ENCODE results near the gene BLTP1. TPM values are rescaled to one million over a fixed set of nuclear protein-coding genes. Genes with fewer than 3 reads are reported as not detected.

BLTP1 gene
- total and polyA plus RNA-seq, 9 of the 15 experiments (the other 6 are each of a cell fraction or from before 2014, with no cell fraction given) = 2.8 to 26.0 (median 13.1) TPM

DNA sequence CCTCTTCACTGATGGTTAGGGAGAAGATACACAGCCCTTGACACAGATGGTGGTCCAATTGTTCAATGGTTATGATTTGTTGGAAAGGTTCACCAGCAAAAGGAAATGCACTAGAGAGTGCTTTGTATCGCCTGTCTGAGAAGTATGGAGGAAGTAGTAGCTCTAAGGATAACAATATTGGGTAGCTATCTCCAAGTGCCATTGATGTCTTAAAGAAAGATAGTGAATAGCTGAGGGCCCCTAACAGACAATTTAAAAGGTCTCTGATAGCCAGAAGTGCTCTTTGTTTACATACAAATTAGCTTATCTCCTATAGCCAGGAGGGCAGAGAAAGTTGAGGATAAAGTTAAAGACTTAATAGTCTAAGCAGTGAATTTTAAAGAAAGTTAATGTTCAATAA, 33.9 kb upstream of the BLTP1 start (continued):
- TF ChIP-seq ZNF212 (CRISPR knock-in tag; IDR thresholded peaks at IDR 0.05) = no peak
- TF ChIP-seq KLF13 (tag; IDR thresholded peaks at IDR 0.05; ENCODE audit: borderline replicate concordance, low read depth) = no peak
- TF ChIP-seq ZBED1 (IDR thresholded peaks at IDR 0.05) = no peak
- TF ChIP-seq ZC3H4 (CRISPR knock-in tag; IDR thresholded peaks at IDR 0.05; ENCODE audit: borderline replicate concordance) = no peak
- peak; percentile 66 for TF ChIP-seq CCNT2 (IDR thresholded peaks at IDR 0.05; ENCODE audit: borderline replicate concordance, extremely low read depth, insufficient read length, low read depth, low read length)
- peak; percentile 81 for TF ChIP-seq MTA2 (IDR thresholded peaks at IDR 0.05; ENCODE audit: low read depth)
- peak; percentile 45 for TF ChIP-seq SMARCA4 (IDR thresholded peaks at IDR 0.05)
- TF ChIP-seq, protein P1, sequence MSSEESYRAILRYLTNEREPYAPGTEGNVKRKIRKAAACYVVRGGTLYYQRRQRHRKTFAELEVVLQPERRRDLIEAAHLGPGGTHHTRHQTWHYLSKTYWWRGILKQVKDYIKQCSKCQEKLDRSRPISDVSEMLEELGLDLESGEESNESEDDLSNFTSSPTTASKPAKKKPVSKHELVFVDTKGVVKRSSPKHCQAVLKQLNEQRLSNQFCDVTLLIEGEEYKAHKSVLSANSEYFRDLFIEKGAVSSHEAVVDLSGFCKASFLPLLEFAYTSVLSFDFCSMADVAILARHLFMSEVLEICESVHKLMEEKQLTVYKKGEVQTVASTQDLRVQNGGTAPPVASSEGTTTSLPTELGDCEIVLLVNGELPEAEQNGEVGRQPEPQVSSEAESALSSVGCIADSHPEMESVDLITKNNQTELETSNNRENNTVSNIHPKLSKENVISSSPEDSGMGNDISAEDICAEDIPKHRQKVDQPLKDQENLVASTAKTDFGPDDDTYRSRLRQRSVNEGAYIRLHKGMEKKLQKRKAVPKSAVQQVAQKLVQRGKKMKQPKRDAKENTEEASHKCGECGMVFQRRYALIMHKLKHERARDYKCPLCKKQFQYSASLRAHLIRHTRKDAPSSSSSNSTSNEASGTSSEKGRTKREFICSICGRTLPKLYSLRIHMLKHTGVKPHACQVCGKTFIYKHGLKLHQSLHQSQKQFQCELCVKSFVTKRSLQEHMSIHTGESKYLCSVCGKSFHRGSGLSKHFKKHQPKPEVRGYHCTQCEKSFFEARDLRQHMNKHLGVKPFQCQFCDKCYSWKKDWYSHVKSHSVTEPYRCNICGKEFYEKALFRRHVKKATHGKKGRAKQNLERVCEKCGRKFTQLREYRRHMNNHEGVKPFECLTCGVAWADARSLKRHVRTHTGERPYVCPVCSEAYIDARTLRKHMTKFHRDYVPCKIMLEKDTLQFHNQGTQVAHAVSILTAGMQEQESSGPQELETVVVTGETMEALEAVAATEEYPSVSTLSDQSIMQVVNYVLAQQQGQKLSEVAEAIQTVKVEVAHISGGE (CRISPR knock-in tag; IDR thresholded peaks at IDR 0.05) = peak in 1 of 3 experiments; percentile 59; a peak in 2 of 6 replicates
- TF ChIP-seq, protein P2, sequence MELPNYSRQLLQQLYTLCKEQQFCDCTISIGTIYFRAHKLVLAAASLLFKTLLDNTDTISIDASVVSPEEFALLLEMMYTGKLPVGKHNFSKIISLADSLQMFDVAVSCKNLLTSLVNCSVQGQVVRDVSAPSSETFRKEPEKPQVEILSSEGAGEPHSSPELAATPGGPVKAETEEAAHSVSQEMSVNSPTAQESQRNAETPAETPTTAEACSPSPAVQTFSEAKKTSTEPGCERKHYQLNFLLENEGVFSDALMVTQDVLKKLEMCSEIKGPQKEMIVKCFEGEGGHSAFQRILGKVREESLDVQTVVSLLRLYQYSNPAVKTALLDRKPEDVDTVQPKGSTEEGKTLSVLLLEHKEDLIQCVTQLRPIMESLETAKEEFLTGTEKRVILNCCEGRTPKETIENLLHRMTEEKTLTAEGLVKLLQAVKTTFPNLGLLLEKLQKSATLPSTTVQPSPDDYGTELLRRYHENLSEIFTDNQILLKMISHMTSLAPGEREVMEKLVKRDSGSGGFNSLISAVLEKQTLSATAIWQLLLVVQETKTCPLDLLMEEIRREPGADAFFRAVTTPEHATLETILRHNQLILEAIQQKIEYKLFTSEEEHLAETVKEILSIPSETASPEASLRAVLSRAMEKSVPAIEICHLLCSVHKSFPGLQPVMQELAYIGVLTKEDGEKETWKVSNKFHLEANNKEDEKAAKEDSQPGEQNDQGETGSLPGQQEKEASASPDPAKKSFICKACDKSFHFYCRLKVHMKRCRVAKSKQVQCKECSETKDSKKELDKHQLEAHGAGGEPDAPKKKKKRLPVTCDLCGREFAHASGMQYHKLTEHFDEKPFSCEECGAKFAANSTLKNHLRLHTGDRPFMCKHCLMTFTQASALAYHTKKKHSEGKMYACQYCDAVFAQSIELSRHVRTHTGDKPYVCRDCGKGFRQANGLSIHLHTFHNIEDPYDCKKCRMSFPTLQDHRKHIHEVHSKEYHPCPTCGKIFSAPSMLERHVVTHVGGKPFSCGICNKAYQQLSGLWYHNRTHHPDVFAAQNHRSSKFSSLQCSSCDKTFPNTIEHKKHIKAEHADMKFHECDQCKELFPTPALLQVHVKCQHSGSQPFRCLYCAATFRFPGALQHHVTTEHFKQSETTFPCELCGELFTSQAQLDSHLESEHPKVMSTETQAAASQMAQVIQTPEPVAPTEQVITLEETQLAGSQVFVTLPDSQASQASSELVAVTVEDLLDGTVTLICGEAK (IDR thresholded peaks at IDR 0.05) = no peak
- TF ChIP-seq, protein P2 (CRISPR knock-in tag; IDR thresholded peaks at IDR 0.05) = no peak
- TF ChIP-seq CBFA2T2 (conservative IDR thresholded peaks at IDR 0.05) = peak; percentile 87
- TF ChIP-seq, protein P3, sequence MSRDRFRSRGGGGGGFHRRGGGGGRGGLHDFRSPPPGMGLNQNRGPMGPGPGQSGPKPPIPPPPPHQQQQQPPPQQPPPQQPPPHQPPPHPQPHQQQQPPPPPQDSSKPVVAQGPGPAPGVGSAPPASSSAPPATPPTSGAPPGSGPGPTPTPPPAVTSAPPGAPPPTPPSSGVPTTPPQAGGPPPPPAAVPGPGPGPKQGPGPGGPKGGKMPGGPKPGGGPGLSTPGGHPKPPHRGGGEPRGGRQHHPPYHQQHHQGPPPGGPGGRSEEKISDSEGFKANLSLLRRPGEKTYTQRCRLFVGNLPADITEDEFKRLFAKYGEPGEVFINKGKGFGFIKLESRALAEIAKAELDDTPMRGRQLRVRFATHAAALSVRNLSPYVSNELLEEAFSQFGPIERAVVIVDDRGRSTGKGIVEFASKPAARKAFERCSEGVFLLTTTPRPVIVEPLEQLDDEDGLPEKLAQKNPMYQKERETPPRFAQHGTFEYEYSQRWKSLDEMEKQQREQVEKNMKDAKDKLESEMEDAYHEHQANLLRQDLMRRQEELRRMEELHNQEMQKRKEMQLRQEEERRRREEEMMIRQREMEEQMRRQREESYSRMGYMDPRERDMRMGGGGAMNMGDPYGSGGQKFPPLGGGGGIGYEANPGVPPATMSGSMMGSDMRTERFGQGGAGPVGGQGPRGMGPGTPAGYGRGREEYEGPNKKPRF (IDR thresholded peaks at IDR 0.05; ENCODE audit: low read depth, low read length) = no peak
- TF ChIP-seq JUN (IDR thresholded peaks at IDR 0.05; ENCODE audit: borderline replicate concordance, low read depth, low read length) = no peak
- TF ChIP-seq JUN (CRISPR knock-in tag; IDR thresholded peaks at IDR 0.05; ENCODE audit: borderline replicate concordance) = no peak
- peak; percentile 61 for TF ChIP-seq NFIC (IDR thresholded peaks at IDR 0.05)

All from K562 (cell line).